Brain microvascular endothelial cell (primary cell): ENCODE measurements around the gene ENOX1.

Source experiments
- DNase-seq: peaks from one replicate; pipeline ENCODE4 v3.0.0-alpha.2; 2020
- H3K27ac ChIP-seq: fragments of 250-450 bp; sonication (Bioruptor Pico); 2 replicates; pipeline ENCODE4 v1.5.1; 2020; ENCODE audit warnings: mild to moderate bottlenecking, moderate library complexity
- H3K27me3 ChIP-seq: fragments of 250-450 bp; sonication (Bioruptor Pico); replicated peaks from 2 replicates; pipeline ENCODE4 v1.5.1; 2020; ENCODE audit warnings: mild to moderate bottlenecking
- H3K36me3 ChIP-seq: fragments of 250-450 bp; sonication (Bioruptor Pico); replicated peaks from 2 replicates; pipeline ENCODE4 v1.5.1; 2020; ENCODE audit warnings: mild to moderate bottlenecking
- H3K4me3 ChIP-seq: 2 replicates; pipeline ENCODE4 v1.5.1; 2011; ENCODE audit warnings: low read depth, mild to moderate bottlenecking, control low read depth, low read length, moderate library complexity
- CTCF ChIP-seq: IDR thresholded peaks from 2 replicates; pipeline ENCODE4 v1.5.1; 2011; ENCODE audit warnings: low read depth, mild to moderate bottlenecking, moderate library complexity, low read length, control low read depth, inconsistent platforms; ENCODE audit errors: missing control alignments
- in situ Hi-C: cut with HindIII; loops from 2 replicates; pipeline ENCODE4 v1.10.0; 2017; ENCODE audit warnings: low sequenced_read_pairs, low pct_ligation_motif_present

The ENOX1 gene

GRCh38 chr13:43653395-43653794, 133.4 kb downstream of the ENOX1 start:
- H3K36me3 ChIP-seq: no peaks in the 10 kb centered on the region
- TF ChIP-seq CTCF: no peak
- DNase-seq: no peak
- no peak overlapping the region for H3K4me3 ChIP-seq
- no peaks in the 10 kb centered on the region for H3K27me3 ChIP-seq
- no peak overlapping the region for H3K27ac ChIP-seq
- in situ Hi-C loops: no loop called here

- no peaks in the 10 kb centered on the region for H3K36me3 ChIP-seq
- no peak overlapping the region for H3K4me3 ChIP-seq
- in situ Hi-C loops: no loop called here
- no peak for DNase-seq
- H3K27ac ChIP-seq: no peak overlapping the region
- no peak for TF ChIP-seq CTCF
- no peaks in the 10 kb centered on the region for H3K27me3 ChIP-seq
Measured at GRCh38 chr13:43652760-43653159, 134.0 kb downstream of the ENOX1 start.

GRCh38 chr13:43650882-43651281, 135.9 kb downstream of the ENOX1 start:
- in situ Hi-C loops: no loop called here
- Histone ChIP-seq H3K36me3 (no peaks in the 10 kb centered on the region), H3K4me3 (no peak overlapping the region), H3K27ac (no peak overlapping the region), H3K27me3 (no peaks in the 10 kb centered on the region)
- no peak for DNase-seq
- no peak for TF ChIP-seq CTCF

- DNase-seq: no peak
- H3K4me3 ChIP-seq: no peak overlapping the region
- H3K27me3 ChIP-seq: no peaks in the 10 kb centered on the region
- H3K36me3 ChIP-seq: no peaks in the 10 kb centered on the region
- in situ Hi-C loops: no loop called here
- no peak overlapping the region for H3K27ac ChIP-seq
- no peak for TF ChIP-seq CTCF
Measured at GRCh38 chr13:43648733-43649132, 138.0 kb downstream of the ENOX1 start.

GRCh38 chr13:43647471-43647870, 139.3 kb downstream of the ENOX1 start:
- in situ Hi-C loops: no loop called here
- H3K36me3 ChIP-seq: no peaks in the 10 kb centered on the region
- no peak overlapping the region for H3K27ac ChIP-seq
- H3K4me3 ChIP-seq: no peak overlapping the region
- no peak for TF ChIP-seq CTCF
- H3K27me3 ChIP-seq: no peaks in the 10 kb centered on the region
- no peak for DNase-seq

GRCh38 chr13:43640476-43640875, 146.3 kb downstream of the ENOX1 start:
- Histone ChIP-seq H3K4me3 (no peak overlapping the region), H3K27me3 (no peaks in the 10 kb centered on the region), H3K36me3 (no peaks in the 10 kb centered on the region), H3K27ac (no peak overlapping the region)
- in situ Hi-C loops: no loop called here
- no peak for DNase-seq
- no peak for TF ChIP-seq CTCF
